OCI-LY7 (cell line): ENCODE measurements around the gene TK2. TPM values are rescaled to one million over a fixed set of nuclear protein-coding genes. Genes with fewer than 3 reads are reported as not detected.
A peak's percentile ranks its signal among the peaks of the same experiment; 100 is the strongest.

Source experiments
- BruUV-seq: library from RNA; stranded (reverse); fragments of 400-500 nt; replicated peaks from 2 replicates; lab custom pipeline; 2021; lab: Mats Ljungman, UMichigan
- CTCF ChIA-PET: fragments of 300-600 bp; sonication (Branson Sonifier 250); formaldehyde crosslinking; loops from one replicate; lab custom pipeline; 2022; ENCODE audit warnings: antibody characterized with exemption; ENCODE audit not compliant: unreplicated experiment; lab: Charles Lee
- POLR2A ChIA-PET: fragments of 300-600 bp; sonication (Branson Sonifier 250); formaldehyde crosslinking; loops from one replicate; lab custom pipeline; 2022; ENCODE audit warnings: antibody characterized with exemption; lab: Charles Lee
- DNase-seq: peaks from one replicate; pipeline ENCODE4 v3.0.0-alpha.2; 2015; ENCODE audit warnings: low spot score
- H2AFZ ChIP-seq: fragments of 200-600 bp; sonication (generic), shearing (Covaris generic); 2 replicates; pipeline ENCODE4 v1.6.1; 2014; ENCODE audit warnings: mild to moderate bottlenecking, antibody characterized with exemption, low read length, moderate library complexity
- H3K27ac ChIP-seq: fragments of 200-600 bp; sonication (generic); 2 replicates; pipeline ENCODE4 v1.5.1; 2014; ENCODE audit warnings: mixed run types, low read depth, mild to moderate bottlenecking, moderate library complexity, low read length, inconsistent platforms; ENCODE audit not compliant: poor library complexity, severe bottlenecking
- H3K36me3 ChIP-seq: fragments of 200-600 bp; sonication (generic); 2 replicates; pipeline ENCODE4 v1.6.1; 2014; ENCODE audit warnings: mild to moderate bottlenecking, antibody characterized with exemption, low read length, moderate library complexity, mixed read lengths; ENCODE audit not compliant: insufficient read depth
- H3K4me1 ChIP-seq: fragments of 200-600 bp; sonication (generic); 2 replicates; pipeline ENCODE4 v1.5.1; 2014; ENCODE audit warnings: mild to moderate bottlenecking, low read length; ENCODE audit not compliant: insufficient read depth, poor library complexity, severe bottlenecking
- H3K4me2 ChIP-seq: fragments of 200-600 bp; sonication (generic); 2 replicates; pipeline ENCODE4 v1.6.1; 2014; ENCODE audit warnings: mild to moderate bottlenecking, low read length
- H3K4me3 ChIP-seq: fragments of 200-600 bp; sonication (generic); 2 replicates; pipeline ENCODE4 v1.5.1; 2014; ENCODE audit warnings: mild to moderate bottlenecking, low read depth, low read length; ENCODE audit not compliant: poor library complexity, severe bottlenecking
- H3K79me2 ChIP-seq: fragments of 200-600 bp; sonication (generic); 2 replicates; pipeline ENCODE4 v1.6.1; 2016; ENCODE audit warnings: low read depth, mild to moderate bottlenecking, low read length, moderate library complexity, mixed read lengths; ENCODE audit not compliant: insufficient read depth
- H3K9me2 ChIP-seq: fragments of 200-600 bp; sonication (generic); 2 replicates; pipeline ENCODE4 v1.6.1; 2016; ENCODE audit warnings: mild to moderate bottlenecking, low read length, mixed read lengths; ENCODE audit not compliant: insufficient read depth
- H3K9me3 ChIP-seq: fragments of 200-600 bp; sonication (generic); 2 replicates; pipeline ENCODE4 v1.6.1; 2014; ENCODE audit warnings: mild to moderate bottlenecking, mixed run types, low read length, mixed read lengths
- H4K20me1 ChIP-seq: fragments of 200-600 bp; sonication (generic); 2 replicates; pipeline ENCODE4 v1.6.1; 2014; ENCODE audit warnings: mild to moderate bottlenecking, antibody characterized with exemption, low read length, moderate library complexity, mixed read lengths; ENCODE audit not compliant: insufficient read depth
- EZH2phosphoT487 ChIP-seq: fragments of 200-600 bp; sonication (generic); IDR thresholded peaks from 2 replicates; pipeline ENCODE4 v1.6.1; 2018; ENCODE audit warnings: low read depth, borderline replicate concordance, mild to moderate bottlenecking, mixed run types, antibody characterized with exemption, low read length, moderate library complexity, mixed read lengths
- intact Hi-C: fragments of 100-400 bp; cut with micrococcal nuclease; formaldehyde crosslinking; loops from one replicate; pipeline ENCODE4 v1.10.0; 2022; ENCODE audit not compliant: unreplicated experiment
- total RNA-seq, 2 experiments: library from RNA; depleted of rRNA in 1 of 2; stranded (reverse); fragments of >200 nt in 1 of 2; shearing (Covaris generic) in 1 of 2; gene quantifications; 2 replicates each; pipeline ENCODE4 v1.2.3, GENCODE V29; 2014 to 2022
- TF ChIP-seq, protein P1 (sequence below): fragments of 200-600 bp; sonication (generic); conservative IDR thresholded peaks from 2 replicates; pipeline ENCODE4 v1.5.1; 2014; ENCODE audit warnings: mild to moderate bottlenecking, antibody characterized with exemption, low read length, moderate library complexity, mixed read lengths

TK2 gene
- total RNA-seq, 2 experiments from 2014 or later, result 0.06 to 1.9 TPM

DNA sequence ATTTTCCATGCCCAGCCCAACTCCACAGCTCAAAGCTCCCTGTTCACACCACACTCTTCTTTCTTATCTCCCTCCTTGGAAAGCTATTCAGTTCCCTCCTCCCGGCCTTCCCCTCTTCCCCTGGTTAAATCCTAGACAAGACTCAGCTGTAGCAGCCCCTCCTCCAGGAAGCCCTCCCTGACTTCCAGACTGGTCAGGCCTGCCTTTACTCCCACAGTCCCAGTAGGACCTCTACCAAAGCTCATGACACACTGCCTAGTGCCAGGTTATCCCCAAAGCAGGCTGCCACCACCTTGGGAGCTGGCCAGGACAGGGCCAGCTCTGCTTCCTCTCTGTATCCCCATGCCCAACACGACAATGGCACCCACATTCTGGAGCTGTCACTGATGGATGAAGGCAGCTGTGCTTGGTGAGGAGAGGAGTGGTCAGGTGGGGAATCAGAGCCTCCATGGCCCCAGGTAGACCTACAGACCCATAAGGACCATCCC lies 72.8 kb downstream of the TK2 start:
- Histone ChIP-seq H3K4me1 (peaks cover 39% of the 10 kb centered on the region), H3K4me3 (no peak overlapping the region), H3K79me2 (no peaks in the 10 kb centered on the region), H3K4me2 (no peak overlapping the region), H3K9me3 (no peaks in the 10 kb centered on the region), H4K20me1 (no peaks in the 10 kb centered on the region), H3K9me2 (no peaks in the 10 kb centered on the region), H2AFZ (no peak overlapping the region), H3K27ac (no peak overlapping the region), H3K36me3 (no peaks in the 10 kb centered on the region)
- no TSS peak for BruUV-seq
- intact Hi-C loops, result no loop called here
- CTCF ChIA-PET, result interaction anchor here (0.7 to 1.3 kb wide), 5 partner anchors 37 to 76 kb away, joined by 3 to 7 read pairs (median 3); partner anchors contain the start of gene CKLF
- no peak for TF ChIP-seq EZH2phosphoT487
- TF ChIP-seq, protein P1, sequence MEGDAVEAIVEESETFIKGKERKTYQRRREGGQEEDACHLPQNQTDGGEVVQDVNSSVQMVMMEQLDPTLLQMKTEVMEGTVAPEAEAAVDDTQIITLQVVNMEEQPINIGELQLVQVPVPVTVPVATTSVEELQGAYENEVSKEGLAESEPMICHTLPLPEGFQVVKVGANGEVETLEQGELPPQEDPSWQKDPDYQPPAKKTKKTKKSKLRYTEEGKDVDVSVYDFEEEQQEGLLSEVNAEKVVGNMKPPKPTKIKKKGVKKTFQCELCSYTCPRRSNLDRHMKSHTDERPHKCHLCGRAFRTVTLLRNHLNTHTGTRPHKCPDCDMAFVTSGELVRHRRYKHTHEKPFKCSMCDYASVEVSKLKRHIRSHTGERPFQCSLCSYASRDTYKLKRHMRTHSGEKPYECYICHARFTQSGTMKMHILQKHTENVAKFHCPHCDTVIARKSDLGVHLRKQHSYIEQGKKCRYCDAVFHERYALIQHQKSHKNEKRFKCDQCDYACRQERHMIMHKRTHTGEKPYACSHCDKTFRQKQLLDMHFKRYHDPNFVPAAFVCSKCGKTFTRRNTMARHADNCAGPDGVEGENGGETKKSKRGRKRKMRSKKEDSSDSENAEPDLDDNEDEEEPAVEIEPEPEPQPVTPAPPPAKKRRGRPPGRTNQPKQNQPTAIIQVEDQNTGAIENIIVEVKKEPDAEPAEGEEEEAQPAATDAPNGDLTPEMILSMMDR, result no peak
- POLR2A ChIA-PET, result interaction anchor here (0.6 to 1.6 kb wide), 6 partner anchors 70 to 270 kb away, joined by 3 to 5 read pairs (median 4); partner anchors contain the start of gene CKLF
- no peak for DNase-seq

DNA sequence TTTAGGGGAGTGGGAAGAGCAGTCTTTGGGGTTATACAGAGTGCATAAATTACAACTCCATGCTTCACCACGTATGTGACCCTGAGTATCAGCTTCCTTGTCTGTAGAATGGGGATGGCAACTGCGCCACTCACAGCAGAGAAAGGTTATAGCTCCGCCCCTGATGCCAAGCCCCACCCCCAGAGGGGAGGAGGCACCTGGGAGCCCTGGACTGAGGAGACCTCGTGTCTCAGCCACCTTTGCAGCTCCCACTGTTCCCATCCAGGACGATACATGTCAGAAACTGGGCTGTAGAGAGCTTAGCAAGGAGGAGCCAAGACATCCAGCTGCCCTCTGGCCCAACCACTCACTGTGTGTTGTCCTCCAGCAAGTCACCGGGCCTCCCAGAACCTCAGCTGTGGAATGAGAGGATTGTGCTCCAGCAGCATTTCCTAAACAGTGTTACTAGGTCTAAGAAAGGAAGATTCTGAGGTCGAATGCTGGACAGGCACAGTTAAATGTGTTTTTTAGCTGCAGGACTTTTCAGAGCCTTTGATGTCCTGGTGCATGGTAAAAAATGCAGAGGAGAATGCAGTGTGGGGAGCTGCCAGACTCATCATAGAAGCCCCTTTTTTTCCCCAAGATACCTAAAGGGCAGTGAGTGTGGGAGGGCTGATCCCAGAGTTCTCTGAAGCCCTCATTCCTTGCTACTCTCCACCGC lies 73.4 kb downstream of the TK2 start:
- POLR2A ChIA-PET, result interaction anchor here (0.6 to 1.6 kb wide), 6 partner anchors 12 to 122 kb away, joined by 3 to 5 read pairs (median 4); partner anchors contain the start of gene CKLF
- H3K4me2 ChIP-seq, result peak overlapping the region; percentile 40

More for the DNA sequence above, 73.4 kb downstream of the TK2 start:
- Histone ChIP-seq H3K9me3 (no peaks in the 10 kb centered on the region), H2AFZ (peak overlapping the region; percentile 70), H3K4me1 (peaks cover 39% of the 10 kb centered on the region), H3K9me2 (no peaks in the 10 kb centered on the region), H3K27ac (no peak overlapping the region), H3K79me2 (no peaks in the 10 kb centered on the region), H3K36me3 (no peaks in the 10 kb centered on the region), H3K4me3 (no peak overlapping the region), H4K20me1 (no peaks in the 10 kb centered on the region)
- no TSS peak for BruUV-seq
- CTCF ChIA-PET, result interaction anchor here (0.5 to 1.3 kb wide), 8 partner anchors 37 to 246 kb away, joined by 3 to 7 read pairs (median 3); partner anchors contain the start of gene CKLF
- intact Hi-C loops, result no loop called here
- DNase-seq, result peak; percentile 78
- no peak for TF ChIP-seq EZH2phosphoT487
- TF ChIP-seq, protein P1, result no peak
